Urinary bladder (tissue), 4 donors: ENCODE data around the gene FAM180A. TPM values are rescaled to one million over a fixed set of nuclear protein-coding genes. Genes with fewer than 3 reads are reported as not detected.
"Not testable (repeated sequence)": the region's sequence is repeated elsewhere in the genome, so short reads cannot be mapped to it uniquely, and the experiment has no call there.

Source experiments
- DNase-seq: peaks from one replicate; pipeline ENCODE4 v3.0.0-alpha.2; 2015; ENCODE audit errors: extremely low spot score
- H3K27ac ChIP-seq: one replicate; pipeline ENCODE4 v1.5.1; 2013; ENCODE audit warnings: low read depth, mild to moderate bottlenecking, moderate library complexity
- H3K36me3 ChIP-seq: one replicate; pipeline ENCODE4 v1.6.1; 2013; ENCODE audit warnings: mild to moderate bottlenecking, moderate library complexity; ENCODE audit not compliant: insufficient read depth
- H3K4me1 ChIP-seq: one replicate; pipeline ENCODE4 v1.6.1; 2013; ENCODE audit warnings: mild to moderate bottlenecking, moderate library complexity; ENCODE audit not compliant: insufficient read depth
- H3K4me3 ChIP-seq: one replicate; pipeline ENCODE4 v1.5.1; 2013; ENCODE audit warnings: low read depth, low read length
- WGBS: extraction: QIAGEN DNeasy Blood & Tissue Kit; methylation state at CpG from one replicate; pipeline ENCODE4 v1.1.7; 2013; 5-methylcytosine and 5-hydroxymethylcytosine counted together
- polyA plus RNA-seq: library from polyadenylated mRNA; stranded (reverse); fragments of 200-250 nt; gene quantifications from one replicate; pipeline ENCODE4 v1.2.3, GENCODE V29; 2013
- total RNA-seq: library from RNA; depleted of rRNA; stranded (reverse); fragments of >200 nt; gene quantifications from one replicate; pipeline ENCODE4 v1.2.3, GENCODE V29; 2014
- donor health status: healthy with polysubstance abuse.
- donor health status: healthy.

The FAM180A gene
- total and polyA plus RNA-seq, 2 donors = 0.63 to 2.9 TPM

DNA sequence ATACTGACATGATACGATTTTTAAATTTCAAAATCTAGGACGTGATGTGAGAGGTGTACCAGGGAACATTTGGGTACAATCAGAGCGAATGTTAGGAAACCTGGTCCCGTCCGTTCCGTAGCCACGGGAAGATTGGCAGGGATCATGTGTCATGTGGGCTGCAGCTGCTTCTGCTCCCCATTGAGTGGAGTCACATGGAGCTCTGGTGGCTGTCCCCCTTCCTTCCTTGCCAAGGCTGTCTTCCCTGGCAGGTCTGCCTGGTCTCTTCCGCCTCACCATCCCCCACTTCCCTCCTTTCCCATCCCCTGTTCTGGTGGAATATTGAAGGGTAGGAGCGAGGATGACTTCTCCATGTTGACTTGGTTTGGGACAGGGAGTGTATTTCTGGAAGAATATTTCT, 33.8 kb upstream of the FAM180A start:
- no peaks in the 10 kb centered on the region for H3K4me1 ChIP-seq
- H3K4me3 ChIP-seq = no peak overlapping the region
- no peak for DNase-seq
- no peaks in the 10 kb centered on the region for H3K36me3 ChIP-seq
- no peak overlapping the region for H3K27ac ChIP-seq
- 92% methylated on average over 9 of the region's 9 CpGs for WGBS

DNA sequence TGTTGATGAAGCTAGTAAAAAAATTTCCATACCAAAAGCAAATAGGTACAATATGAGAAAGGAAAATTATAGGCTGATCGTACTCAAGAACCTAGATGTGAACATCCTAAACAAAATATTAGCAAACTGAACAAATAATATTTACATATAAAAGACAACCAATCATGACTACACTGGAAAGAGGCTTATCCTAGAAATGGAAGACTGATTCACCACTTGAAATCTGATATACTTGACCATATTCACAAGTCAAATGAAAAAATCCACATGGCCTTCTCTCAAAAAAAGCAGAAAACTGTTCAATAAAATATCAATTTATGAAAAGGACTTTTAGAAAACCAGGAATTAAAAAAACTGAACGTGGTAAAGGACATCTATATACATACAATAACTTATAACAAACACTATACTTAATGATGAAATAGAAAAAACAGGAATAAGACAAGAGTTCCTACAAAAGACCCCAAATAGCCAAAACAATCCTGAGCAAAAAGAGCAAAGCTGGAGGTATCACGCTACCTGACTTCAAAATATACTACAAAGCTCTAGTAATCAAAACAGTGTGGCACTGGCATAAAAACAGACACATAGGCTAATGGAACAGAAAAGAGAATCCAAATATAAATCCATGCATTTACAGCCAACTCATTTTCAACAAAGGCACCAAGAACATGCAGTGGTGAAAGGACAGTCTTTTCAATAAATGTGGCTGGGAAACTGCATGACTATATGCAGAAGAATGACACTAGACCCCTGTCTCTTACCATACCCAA, 29.2 kb upstream of the FAM180A start:
- 90% methylated on average over 3 of the region's 3 CpGs for WGBS
- H3K4me3 ChIP-seq = no peak overlapping the region
- DNase-seq = no peak
- H3K36me3 ChIP-seq = no peaks in the 10 kb centered on the region
- no peaks in the 10 kb centered on the region for H3K4me1 ChIP-seq
- no peak overlapping the region for H3K27ac ChIP-seq

DNA sequence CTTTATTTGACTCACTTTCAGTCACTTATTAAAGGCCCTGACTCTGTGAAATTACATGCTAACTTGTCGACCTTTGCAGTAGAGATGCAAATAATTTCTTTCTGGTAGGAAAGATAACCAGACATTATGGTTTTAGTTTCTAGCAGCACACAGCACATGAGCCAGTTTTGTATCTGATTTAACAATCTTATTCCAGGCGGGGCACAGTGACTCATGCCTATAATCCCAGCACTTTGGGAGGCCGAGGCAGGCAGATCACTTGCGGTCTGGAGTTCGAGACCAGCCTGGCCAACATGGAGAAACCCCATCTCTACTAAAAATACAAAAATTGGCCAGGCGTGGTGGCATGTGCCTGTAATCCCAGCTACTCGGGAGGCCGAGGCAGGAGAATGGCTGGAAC, 27.3 kb upstream of the FAM180A start:
- DNase-seq, H3K4me3 ChIP-seq, H3K4me1 ChIP-seq, H3K36me3 ChIP-seq, H3K27ac ChIP-seq: not testable (repeated sequence)
- 86% methylated on average over 8 of the region's 8 CpGs for WGBS

DNA sequence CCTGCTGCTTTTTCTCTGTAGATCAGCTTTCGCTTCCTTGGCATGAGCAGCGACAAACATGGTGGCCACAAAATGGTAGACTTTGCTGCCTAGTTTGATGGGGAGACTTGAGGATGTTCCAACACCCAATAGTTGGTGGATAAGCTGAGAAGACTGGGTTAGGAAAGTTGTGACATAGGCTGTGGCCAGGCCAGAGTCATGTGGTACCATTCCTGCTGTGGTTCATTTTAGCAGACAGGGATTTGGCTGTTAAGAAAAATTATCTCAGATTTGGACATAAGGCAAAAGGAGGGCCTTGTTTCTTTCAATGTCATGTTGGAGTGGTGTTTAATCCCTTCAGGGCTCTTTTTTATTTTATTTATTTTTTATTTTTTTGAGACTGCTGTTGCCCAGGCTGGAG, 26.6 kb upstream of the FAM180A start:
- no peak for DNase-seq
- Histone ChIP-seq H3K4me1 (no peaks in the 10 kb centered on the region), H3K4me3 (no peak overlapping the region), H3K27ac (no peak overlapping the region), H3K36me3 (no peaks in the 10 kb centered on the region)
- 97% methylated on average over 2 of the region's 2 CpGs for WGBS

GRCh38 chr7:135774284-135774683, 25.7 kb upstream of the FAM180A start:
- 48% methylated on average over 4 of the region's 4 CpGs for WGBS
- H3K27ac ChIP-seq = no peak overlapping the region

GRCh38 chr7:135773464-135773863, 24.9 kb upstream of the FAM180A start:
- no peak overlapping the region for H3K4me3 ChIP-seq
- no peaks in the 10 kb centered on the region for H3K36me3 ChIP-seq
- DNase-seq = no peak
- WGBS = 65% methylated on average over 5 of the region's 5 CpGs
- H3K4me1 ChIP-seq = no peaks in the 10 kb centered on the region
- H3K27ac ChIP-seq = no peak overlapping the region

More at GRCh38 chr7:135774284-135774683, 25.7 kb upstream of the FAM180A start:
- Histone ChIP-seq H3K4me1 (no peaks in the 10 kb centered on the region), H3K4me3 (no peak overlapping the region), H3K36me3 (no peaks in the 10 kb centered on the region)
- no peak for DNase-seq

DNA sequence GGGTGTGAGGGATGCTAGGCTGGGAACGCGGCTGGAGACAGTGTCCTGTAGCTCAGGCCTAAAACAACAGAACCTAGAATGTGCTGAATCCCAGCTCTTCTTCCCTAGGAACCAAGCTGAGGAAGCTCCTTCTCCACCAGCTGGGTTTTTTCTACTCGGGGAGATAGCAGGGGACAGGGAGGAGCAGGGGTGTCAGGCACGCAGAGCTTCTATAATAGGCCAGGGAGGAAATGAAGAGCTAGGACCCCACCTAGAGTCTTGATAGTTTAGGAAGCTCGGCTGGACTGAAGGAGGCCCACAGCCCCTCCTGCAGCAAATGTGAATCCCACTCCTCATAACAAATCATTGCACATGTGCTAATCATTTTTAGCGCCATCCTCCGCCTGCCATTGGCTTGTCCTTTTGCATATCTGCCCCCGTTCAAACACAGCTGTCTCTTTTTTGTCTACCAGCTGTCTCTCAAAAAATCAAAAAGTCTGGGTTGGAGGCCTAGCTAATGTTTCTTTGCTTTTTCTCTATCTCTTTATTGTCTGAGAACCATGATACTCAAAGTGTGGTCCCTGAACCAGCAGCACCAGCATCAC, 24.1 kb upstream of the FAM180A start:
- Histone ChIP-seq H3K27ac (no peak overlapping the region), H3K36me3 (no peaks in the 10 kb centered on the region), H3K4me1 (no peaks in the 10 kb centered on the region), H3K4me3 (no peak overlapping the region)
- WGBS = 59% methylated on average over 8 of the region's 8 CpGs
- no peak for DNase-seq

- Histone ChIP-seq H3K36me3 (no peaks in the 10 kb centered on the region), H3K4me1 (no peaks in the 10 kb centered on the region), H3K27ac (peak overlapping the region; percentile 28), H3K4me3 (no peak overlapping the region)
- 82% methylated on average over 4 of the region's 4 CpGs for WGBS
- DNase-seq = no peak
These were observed 23.5 kb upstream of the FAM180A start for GRCh38 chr7:135771961-135772638.

GRCh38 chr7:135771051-135771450, 22.4 kb upstream of the FAM180A start:
- H3K4me3 ChIP-seq = no peak overlapping the region
- DNase-seq = no peak
- H3K4me1 ChIP-seq = no peaks in the 10 kb centered on the region
- WGBS = 89% methylated on average over 1 of the region's 1 CpG
- H3K27ac ChIP-seq = no peak overlapping the region
- no peaks in the 10 kb centered on the region for H3K36me3 ChIP-seq

- H3K36me3 ChIP-seq = no peaks in the 10 kb centered on the region
- H3K4me3 ChIP-seq = no peak overlapping the region
- 97% methylated on average over 6 of the region's 6 CpGs for WGBS
- H3K4me1 ChIP-seq = no peaks in the 10 kb centered on the region
- DNase-seq = no peak
- H3K27ac ChIP-seq = no peak overlapping the region
These were observed 21.6 kb upstream of the FAM180A start for GRCh38 chr7:135770139-135770710.

- no peak for DNase-seq
- H3K27ac ChIP-seq = no peak overlapping the region
- H3K4me3 ChIP-seq = no peak overlapping the region
- H3K4me1 ChIP-seq = no peaks in the 10 kb centered on the region
- 65% methylated on average over 7 of the region's 7 CpGs for WGBS
- no peaks in the 10 kb centered on the region for H3K36me3 ChIP-seq
These were observed 20.6 kb upstream of the FAM180A start for GRCh38 chr7:135769005-135769802.

GRCh38 chr7:135768467-135768866, 19.9 kb upstream of the FAM180A start:
- Histone ChIP-seq H3K4me3 (no peak overlapping the region), H3K27ac (no peak overlapping the region), H3K36me3 (no peaks in the 10 kb centered on the region), H3K4me1 (no peaks in the 10 kb centered on the region)
- DNase-seq = no peak
- WGBS = 83% methylated on average over 4 of the region's 4 CpGs

- Histone ChIP-seq H3K4me3 (no peak overlapping the region), H3K4me1 (no peaks in the 10 kb centered on the region), H3K36me3 (no peaks in the 10 kb centered on the region), H3K27ac (no peak overlapping the region)
- WGBS = 91% methylated on average over 3 of the region's 3 CpGs
- DNase-seq = no peak
These were observed 19.5 kb upstream of the FAM180A start for GRCh38 chr7:135768064-135768463.
